K562 (cell line): Measurements from ENCODE around the gene TMED8. TPM values are rescaled to one million over a fixed set of nuclear protein-coding genes. Genes with fewer than 3 reads are reported as not detected.
A peak's percentile ranks its signal among the peaks of the same experiment; 100 is the strongest.

Source experiments
- DDX20 ChIP-seq: fragments of 450-650 bp; IDR thresholded peaks from 2 replicates; pipeline ENCODE4 v1.6.1; 2016; ENCODE audit warnings: missing genetic modification characterization, low read depth, mild to moderate bottlenecking, missing compliant biosample characterization, moderate library complexity
- EHMT2 ChIP-seq: fragments of 450-650 bp; IDR thresholded peaks from 2 replicates; pipeline ENCODE4 v1.6.1; 2018; ENCODE audit warnings: antibody characterized with exemption
- MECOM ChIP-seq: fragments of 250-450 bp; sonication (Bioruptor Pico); IDR thresholded peaks from 2 replicates; pipeline ENCODE4 v1.8.0; 2022; ENCODE audit warnings: inconsistent platforms
- MEF2D ChIP-seq: conservative IDR thresholded peaks from 2 replicates; pipeline ENCODE4 v1.6.1; 2016; ENCODE audit warnings: low read depth, missing genetic modification characterization, missing compliant biosample characterization
- NFYB ChIP-seq: IDR thresholded peaks from 2 replicates; pipeline ENCODE4 v1.6.1; 2011; ENCODE audit warnings: mild to moderate bottlenecking, moderate library complexity; ENCODE audit not compliant: insufficient read length; ENCODE audit errors: extremely low read depth
- NRF1 ChIP-seq, 2 experiments: fragments of 450-650 bp; IDR thresholded peaks in 1 of 2; conservative IDR thresholded peaks in 1 of 2; 2 replicates each; pipeline ENCODE4 v1.6.1; 2014; ENCODE audit warnings: mild to moderate bottlenecking in 2 of 2
- POLR2AphosphoS2 ChIP-seq: IDR thresholded peaks from 2 replicates; pipeline ENCODE4 v1.6.1; 2012; ENCODE audit warnings: low read length, improper control_type of control experiment
- POLR2H ChIP-seq: IDR thresholded peaks from 2 replicates; pipeline ENCODE4 v1.6.1; 2016; ENCODE audit warnings: missing genetic modification characterization, low read depth, mild to moderate bottlenecking, control low read depth, missing compliant biosample characterization, moderate library complexity
- RBM39 ChIP-seq: fragments of 200-400 bp; formaldehyde crosslinking; optimal IDR thresholded peaks from 2 replicates; pipeline ENCODE3; 2018; ENCODE audit warnings: low read depth, low read length
- TBP ChIP-seq: optimal IDR thresholded peaks from 2 replicates; pipeline ENCODE3; 2011; ENCODE audit warnings: low read depth, low read length, improper control_type of control experiment
- TFAM ChIP-seq: fragments of 250-450 bp; sonication (Bioruptor Pico); conservative IDR thresholded peaks from 2 replicates; pipeline ENCODE4 v1.5.0; 2021; ENCODE audit warnings: mild to moderate bottlenecking, moderate library complexity
- XRCC4 ChIP-seq: IDR thresholded peaks from one replicate; pipeline ENCODE4 v1.6.1; 2011; ENCODE audit not compliant: insufficient read depth, insufficient read length; ENCODE audit errors: extremely low read depth
- ZFX ChIP-seq: sonication (generic); formaldehyde crosslinking; IDR thresholded peaks from 2 replicates; pipeline ENCODE4 v1.8.0; 2022; ENCODE audit warnings: mild to moderate bottlenecking, missing genetic modification reagents, moderate library complexity
- ZNF589 ChIP-seq: fragments of 200-800 bp; sonication (Bioruptor generic); IDR thresholded peaks from 2 replicates; pipeline ENCODE4 v1.6.1; 2016; ENCODE audit warnings: low read depth, missing genetic modification characterization, missing compliant biosample characterization
- polyA plus RNA-seq, 8 experiments: library from polyadenylated mRNA; depleted of rRNA in 4 of 8; stranded (reverse) in 5 of 8; unstranded in 3 of 8; fragments of >200 nt; fragmentation: Nextera tagmentation in 2 of 8; fragmentation: Illumina TruSeq in 1 of 8; extraction: Ambion mirVana in 2 of 8; extraction: Trizol in 1 of 8; gene quantifications; 2 replicates each; pipeline versions ENCODE4 v1.2.1 to v1.2.3, GENCODE V29; 2011 to 2014; ENCODE audit warnings: inconsistent platforms in 1 of 8, missing spikeins in 1 of 8
- total RNA-seq, 7 experiments: library from RNA; depleted of rRNA in 6 of 7; stranded (reverse); fragments of >200 nt in 6 of 7; fragmentation: Illumina TruSeq in 2 of 7; extraction: Trizol in 2 of 7; gene quantifications; 2 replicates each; pipeline versions ENCODE4 v1.2.1 to v1.2.3, GENCODE V29; 2011 to 2021; ENCODE audit warnings: low replicate concordance in 1 of 7
- TF ChIP-seq, protein P1 (sequence below): IDR thresholded peaks from 2 replicates; pipeline ENCODE4 v1.6.1; 2016; ENCODE audit warnings: missing genetic modification characterization, missing compliant biosample characterization
- TF ChIP-seq, protein P2 (sequence below): sonication (generic); formaldehyde crosslinking; IDR thresholded peaks from 2 replicates; pipeline ENCODE4 v1.8.0; 2022; ENCODE audit warnings: missing genetic modification reagents, mild to moderate bottlenecking, borderline replicate concordance
- TF ChIP-seq, protein P3 (sequence below): sonication (generic); formaldehyde crosslinking; IDR thresholded peaks from 2 replicates; pipeline ENCODE4 v1.8.1; 2023; ENCODE audit warnings: mild to moderate bottlenecking, missing genetic modification reagents
- TF ChIP-seq, protein P4 (sequence below): fragments of 450-650 bp; IDR thresholded peaks from 2 replicates; pipeline ENCODE4 v1.6.1; 2018; ENCODE audit not compliant: partially characterized antibody

TMED8 gene
- total and polyA plus RNA-seq, 9 of the 15 experiments (the other 6 are each of a cell fraction or from before 2014, with no cell fraction given): 3.3 to 17.4 (median 12.0) TPM

DNA sequence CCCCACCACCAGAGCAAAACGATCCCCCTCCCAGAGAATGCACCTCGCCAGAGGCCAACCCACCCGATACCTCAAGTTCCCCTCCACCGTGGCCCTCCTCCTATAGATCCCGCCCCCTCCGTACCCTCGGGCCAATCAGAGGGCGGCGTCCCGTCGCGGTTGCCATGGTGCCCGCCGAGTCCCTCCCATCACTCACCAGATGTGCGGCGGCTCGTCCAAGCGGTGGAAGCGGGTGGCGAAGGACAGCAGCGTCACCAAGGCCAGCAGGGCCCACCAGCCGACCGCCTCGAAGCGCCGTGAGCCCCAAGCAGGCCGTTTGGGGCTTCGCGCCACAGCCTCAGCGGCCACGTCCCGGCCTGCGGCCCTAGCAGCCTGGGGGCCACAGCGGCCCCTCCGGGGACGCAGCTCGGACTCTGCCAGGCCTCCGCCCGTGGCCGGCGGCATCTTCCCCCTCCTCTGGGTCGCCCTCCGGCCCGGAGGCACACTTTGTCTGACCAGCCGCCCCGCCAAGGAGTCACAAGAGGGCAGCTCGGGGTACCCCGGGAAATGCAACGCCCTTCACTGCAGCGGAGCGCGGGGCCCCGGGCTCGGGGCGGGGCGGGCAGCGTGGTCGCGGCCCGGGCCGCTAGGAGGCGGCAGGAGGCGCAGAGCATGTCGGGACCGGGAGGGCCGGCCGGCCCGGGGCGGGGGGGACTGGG lies 56.5 kb downstream of the TMED8 start, which contains the start of gene POMT2 (continued):
- TF ChIP-seq MECOM (CRISPR knock-in tag) (no peak), NFYB (peak; percentile 58), RBM39 (no peak), TFAM (CRISPR knock-in tag) (no peak), POLR2H (tag) (no peak), TBP (peak; percentile 28), ZNF589 (CRISPR knock-in tag) (no peak), NRF1 (conservative IDR thresholded peaks at IDR 0.05 in 1 of 2, IDR thresholded peaks at IDR 0.05 in 1 of 2) (no peak), ZFX (peak; percentile 90), EHMT2 (no peak), POLR2AphosphoS2 (no peak), MEF2D (tag) (no peak), DDX20 (tag) (no peak), XRCC4 (no peak)
- TF ChIP-seq, protein P1, sequence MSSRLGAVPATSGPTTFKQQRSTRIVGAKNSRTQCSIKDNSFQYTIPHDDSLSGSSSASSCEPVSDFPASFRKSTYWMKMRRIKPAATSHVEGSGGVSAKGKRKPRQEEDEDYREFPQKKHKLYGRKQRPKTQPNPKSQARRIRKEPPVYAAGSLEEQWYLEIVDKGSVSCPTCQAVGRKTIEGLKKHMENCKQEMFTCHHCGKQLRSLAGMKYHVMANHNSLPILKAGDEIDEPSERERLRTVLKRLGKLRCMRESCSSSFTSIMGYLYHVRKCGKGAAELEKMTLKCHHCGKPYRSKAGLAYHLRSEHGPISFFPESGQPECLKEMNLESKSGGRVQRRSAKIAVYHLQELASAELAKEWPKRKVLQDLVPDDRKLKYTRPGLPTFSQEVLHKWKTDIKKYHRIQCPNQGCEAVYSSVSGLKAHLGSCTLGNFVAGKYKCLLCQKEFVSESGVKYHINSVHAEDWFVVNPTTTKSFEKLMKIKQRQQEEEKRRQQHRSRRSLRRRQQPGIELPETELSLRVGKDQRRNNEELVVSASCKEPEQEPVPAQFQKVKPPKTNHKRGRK (tag): no peak
- TF ChIP-seq, protein P2, sequence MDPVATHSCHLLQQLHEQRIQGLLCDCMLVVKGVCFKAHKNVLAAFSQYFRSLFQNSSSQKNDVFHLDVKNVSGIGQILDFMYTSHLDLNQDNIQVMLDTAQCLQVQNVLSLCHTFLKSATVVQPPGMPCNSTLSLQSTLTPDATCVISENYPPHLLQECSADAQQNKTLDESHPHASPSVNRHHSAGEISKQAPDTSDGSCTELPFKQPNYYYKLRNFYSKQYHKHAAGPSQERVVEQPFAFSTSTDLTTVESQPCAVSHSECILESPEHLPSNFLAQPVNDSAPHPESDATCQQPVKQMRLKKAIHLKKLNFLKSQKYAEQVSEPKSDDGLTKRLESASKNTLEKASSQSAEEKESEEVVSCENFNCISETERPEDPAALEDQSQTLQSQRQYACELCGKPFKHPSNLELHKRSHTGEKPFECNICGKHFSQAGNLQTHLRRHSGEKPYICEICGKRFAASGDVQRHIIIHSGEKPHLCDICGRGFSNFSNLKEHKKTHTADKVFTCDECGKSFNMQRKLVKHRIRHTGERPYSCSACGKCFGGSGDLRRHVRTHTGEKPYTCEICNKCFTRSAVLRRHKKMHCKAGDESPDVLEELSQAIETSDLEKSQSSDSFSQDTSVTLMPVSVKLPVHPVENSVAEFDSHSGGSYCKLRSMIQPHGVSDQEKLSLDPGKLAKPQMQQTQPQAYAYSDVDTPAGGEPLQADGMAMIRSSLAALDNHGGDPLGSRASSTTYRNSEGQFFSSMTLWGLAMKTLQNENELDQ (CRISPR knock-in tag): no peak
- TF ChIP-seq, protein P3, sequence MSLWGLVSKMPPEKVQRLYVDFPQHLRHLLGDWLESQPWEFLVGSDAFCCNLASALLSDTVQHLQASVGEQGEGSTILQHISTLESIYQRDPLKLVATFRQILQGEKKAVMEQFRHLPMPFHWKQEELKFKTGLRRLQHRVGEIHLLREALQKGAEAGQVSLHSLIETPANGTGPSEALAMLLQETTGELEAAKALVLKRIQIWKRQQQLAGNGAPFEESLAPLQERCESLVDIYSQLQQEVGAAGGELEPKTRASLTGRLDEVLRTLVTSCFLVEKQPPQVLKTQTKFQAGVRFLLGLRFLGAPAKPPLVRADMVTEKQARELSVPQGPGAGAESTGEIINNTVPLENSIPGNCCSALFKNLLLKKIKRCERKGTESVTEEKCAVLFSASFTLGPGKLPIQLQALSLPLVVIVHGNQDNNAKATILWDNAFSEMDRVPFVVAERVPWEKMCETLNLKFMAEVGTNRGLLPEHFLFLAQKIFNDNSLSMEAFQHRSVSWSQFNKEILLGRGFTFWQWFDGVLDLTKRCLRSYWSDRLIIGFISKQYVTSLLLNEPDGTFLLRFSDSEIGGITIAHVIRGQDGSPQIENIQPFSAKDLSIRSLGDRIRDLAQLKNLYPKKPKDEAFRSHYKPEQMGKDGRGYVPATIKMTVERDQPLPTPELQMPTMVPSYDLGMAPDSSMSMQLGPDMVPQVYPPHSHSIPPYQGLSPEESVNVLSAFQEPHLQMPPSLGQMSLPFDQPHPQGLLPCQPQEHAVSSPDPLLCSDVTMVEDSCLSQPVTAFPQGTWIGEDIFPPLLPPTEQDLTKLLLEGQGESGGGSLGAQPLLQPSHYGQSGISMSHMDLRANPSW (CRISPR knock-in tag): no peak
- TF ChIP-seq, protein P4, sequence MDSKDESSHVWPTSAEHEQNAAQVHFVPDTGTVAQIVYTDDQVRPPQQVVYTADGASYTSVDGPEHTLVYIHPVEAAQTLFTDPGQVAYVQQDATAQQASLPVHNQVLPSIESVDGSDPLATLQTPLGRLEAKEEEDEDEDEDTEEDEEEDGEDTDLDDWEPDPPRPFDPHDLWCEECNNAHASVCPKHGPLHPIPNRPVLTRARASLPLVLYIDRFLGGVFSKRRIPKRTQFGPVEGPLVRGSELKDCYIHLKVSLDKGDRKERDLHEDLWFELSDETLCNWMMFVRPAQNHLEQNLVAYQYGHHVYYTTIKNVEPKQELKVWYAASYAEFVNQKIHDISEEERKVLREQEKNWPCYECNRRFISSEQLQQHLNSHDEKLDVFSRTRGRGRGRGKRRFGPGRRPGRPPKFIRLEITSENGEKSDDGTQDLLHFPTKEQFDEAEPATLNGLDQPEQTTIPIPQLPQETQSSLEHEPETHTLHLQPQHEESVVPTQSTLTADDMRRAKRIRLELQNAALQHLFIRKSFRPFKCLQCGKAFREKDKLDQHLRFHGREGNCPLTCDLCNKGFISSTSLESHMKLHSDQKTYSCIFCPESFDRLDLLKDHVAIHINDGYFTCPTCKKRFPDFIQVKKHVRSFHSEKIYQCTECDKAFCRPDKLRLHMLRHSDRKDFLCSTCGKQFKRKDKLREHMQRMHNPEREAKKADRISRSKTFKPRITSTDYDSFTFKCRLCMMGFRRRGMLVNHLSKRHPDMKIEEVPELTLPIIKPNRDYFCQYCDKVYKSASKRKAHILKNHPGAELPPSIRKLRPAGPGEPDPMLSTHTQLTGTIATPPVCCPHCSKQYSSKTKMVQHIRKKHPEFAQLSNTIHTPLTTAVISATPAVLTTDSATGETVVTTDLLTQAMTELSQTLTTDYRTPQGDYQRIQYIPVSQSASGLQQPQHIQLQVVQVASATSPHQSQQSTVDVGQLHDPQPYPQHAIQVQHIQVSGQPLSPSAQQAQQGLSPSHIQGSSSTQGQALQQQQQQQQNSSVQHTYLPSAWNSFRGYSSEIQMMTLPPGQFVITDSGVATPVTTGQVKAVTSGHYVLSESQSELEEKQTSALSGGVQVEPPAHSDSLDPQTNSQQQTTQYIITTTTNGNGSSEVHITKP: peak; percentile 15
